SKM-1 (cell line): ENCODE measurements around the gene ATP6V0B.

Experiments used
- DNase-seq: peaks from one replicate; lab custom pipeline; 2025; ENCODE audit not compliant: unreplicated experiment; lab: John Stamatoyannopoulos, UW

Gene ATP6V0B

GRCh38 chr1:43982808-43983207 lies 8.0 kb downstream of the ATP6V0B start:
- no peak for DNase-seq

- DNase-seq: no peak
These were observed 8.6 kb downstream of the ATP6V0B start for GRCh38 chr1:43983253-43983899.

GRCh38 chr1:43984855-43985254 lies 10.1 kb downstream of the ATP6V0B start:
- DNase-seq: no peak

GRCh38 chr1:43985984-43986595 lies 11.3 kb downstream of the ATP6V0B start:
- no peak for DNase-seq

GRCh38 chr1:43986712-43987111 lies 12.0 kb downstream of the ATP6V0B start:
- no peak for DNase-seq

- DNase-seq: no peak
These were observed 12.6 kb downstream of the ATP6V0B start for GRCh38 chr1:43987159-43987902.

GRCh38 chr1:43990271-43991199 lies 15.8 kb downstream of the ATP6V0B start:
- no peak for DNase-seq

- no peak for DNase-seq
These were observed 16.4 kb downstream of the ATP6V0B start for GRCh38 chr1:43991200-43991475.

DNA sequence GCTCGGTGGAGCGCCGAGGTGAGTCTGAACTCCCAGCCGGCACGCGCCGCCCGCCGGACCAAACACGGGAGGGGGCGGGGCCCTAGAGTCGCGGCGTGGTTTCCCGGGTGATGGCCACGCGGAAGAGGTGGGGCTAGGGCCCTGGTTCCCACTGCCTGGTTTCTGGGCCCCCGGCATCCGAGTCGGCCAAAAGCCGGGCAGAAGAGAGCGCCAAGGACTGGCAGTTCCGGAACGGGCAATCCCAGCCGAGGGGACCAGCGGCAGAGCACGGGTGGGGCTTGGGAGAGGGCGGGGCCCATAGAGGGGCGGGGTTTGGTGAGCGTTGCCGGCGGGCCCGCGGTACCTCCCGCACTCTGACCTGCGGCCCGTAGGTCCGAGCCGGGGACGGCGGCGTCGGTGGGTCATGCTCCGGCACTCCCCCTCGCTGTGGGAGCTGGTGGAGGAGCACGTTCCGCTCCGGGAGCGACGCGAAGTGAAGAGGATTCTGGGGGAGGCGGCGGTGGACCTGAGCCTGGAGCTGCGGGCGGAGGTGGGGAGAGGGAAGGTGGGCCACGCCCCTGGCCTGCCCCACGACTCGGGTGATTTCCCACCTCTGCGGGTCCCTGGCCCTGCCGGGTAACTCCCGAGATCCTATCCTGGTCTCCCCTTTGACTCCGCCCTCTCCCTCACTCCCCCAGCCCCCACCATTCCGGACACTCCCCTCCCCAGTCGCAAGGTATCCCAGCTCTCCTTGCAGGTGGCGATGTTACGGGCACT lies 16.9 kb downstream of the ATP6V0B start, which contains the start of gene CCDC24:
TSS of gene CCDC24 (plus strand) at position 124 of the 756 bp plus-strand sequence. CDS start at position 404, 280 bp downstream.
- DNase-seq: peak; percentile 45

GRCh38 chr1:43992232-43992995 lies 17.7 kb downstream of the ATP6V0B start:
- no peak for DNase-seq

DNA sequence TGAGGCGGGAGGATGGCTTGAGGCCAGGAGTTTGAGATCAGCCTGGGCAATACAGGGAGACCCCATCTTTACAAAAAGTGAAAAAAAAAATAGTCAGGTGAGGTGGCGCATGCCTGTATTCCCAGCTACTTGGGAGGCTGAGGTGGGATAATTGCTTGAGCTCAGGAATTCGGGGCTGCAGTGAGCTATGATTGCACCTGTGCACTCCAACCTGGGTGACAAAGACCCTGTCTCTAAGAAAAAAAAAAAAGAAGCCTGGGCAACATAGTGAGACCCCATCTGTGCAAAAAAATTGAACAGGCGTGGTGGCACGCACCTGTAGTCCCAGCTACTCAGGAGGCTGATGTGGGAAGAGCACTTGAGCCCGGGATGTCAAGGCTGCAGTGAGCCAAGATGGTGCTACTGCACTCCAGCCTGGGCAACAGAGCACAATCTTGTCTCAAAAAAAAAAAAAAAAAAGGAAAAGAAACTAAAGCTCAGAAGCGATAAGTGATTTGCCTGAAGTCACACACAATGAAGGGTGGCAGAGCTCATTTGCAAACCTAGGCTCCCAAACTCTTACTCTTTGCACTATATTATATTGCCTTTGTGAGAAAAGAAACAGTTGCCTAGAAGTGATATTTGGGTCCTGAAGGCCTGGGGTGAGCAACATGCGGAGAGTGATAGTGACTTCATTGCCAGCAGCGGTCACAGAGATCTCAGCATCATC lies 18.6 kb downstream of the ATP6V0B start:
- DNase-seq: no peak

GRCh38 chr1:43994071-43994470 lies 19.3 kb downstream of the ATP6V0B start:
- no peak for DNase-seq

DNA sequence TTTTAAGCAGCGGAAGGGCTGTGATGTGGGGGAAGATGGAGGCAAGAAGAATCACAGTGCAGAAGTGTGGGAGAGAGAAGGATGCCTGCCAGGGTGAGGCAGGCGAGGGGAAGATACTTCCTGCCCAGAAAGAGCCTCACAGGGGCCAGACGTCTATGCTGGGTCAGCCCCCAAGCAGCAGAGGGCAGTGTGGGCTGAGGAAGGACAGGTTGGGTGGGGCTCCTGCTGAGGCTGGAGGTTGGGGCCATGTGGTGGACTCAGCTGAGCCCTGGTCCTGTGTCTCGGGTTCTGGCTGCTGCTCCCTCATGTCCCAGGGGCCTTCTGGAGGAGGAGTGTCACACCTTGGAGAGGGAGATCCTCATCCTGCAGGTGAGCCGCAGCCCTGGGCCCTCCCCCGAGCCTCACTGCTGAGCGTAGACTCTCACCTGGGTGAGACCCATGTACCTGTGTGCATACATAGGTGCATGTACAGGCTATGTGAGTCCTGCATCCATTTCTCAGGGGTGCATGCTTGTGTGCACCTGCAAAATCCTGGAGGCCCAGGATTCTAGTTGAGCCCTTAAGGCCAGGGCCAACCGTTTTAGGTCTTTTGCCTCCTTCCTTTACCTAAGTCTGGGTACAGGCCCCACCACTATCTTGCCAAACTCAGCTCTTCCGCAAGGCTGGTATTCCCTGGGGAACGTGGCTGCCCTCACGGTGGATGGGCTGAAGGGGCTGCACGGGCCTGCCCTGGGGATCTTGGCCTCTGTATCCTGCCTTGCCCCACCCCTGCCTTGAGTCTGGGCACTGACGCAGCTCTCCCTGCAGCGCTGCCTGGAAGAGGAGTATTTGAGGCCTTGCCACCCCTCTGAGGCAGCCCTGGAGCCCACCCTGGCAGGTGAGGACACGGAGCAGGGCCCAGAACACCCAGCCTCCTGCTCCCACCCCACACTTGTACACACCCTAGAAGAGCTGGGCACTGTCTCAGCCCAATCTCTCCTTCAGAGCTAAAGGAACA lies 20.3 kb downstream of the ATP6V0B start:
- DNase-seq: peak; percentile 31

DNA sequence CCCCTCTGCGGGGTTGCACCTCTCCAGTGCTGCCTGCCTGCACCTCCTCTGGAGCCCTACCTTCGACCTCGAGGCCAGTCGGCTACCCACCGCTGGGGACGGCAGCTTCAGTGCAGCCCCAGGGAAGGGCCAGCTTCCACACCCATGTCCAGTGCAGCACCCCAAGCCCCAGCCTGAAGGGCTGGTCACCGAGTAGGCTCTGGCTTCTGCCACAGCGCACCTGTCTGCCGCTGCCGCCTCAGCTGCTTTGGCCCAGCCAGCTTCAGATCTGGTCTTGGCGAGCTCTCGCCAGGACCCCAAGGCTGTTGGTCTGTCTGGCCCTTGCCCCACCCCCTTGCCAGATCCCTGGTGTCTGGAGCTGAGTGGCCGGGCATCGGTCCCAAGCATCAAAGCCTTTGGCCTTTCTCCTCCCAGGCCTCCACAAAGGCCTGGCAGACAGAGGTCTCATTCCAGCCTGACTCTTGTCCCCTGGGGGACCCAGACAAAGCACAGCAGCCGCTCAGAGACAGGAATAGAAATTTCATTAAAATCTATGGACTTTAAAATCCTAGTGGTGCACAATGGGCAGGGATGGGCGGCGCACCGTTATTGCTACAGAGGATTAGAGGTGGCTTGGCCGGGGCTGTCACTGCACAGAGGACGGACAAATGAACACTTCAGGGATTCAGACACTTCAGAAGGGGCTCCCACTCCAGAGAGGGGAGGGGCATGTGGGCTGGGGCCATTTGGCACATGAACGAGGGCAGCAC lies 21.4 kb downstream of the ATP6V0B start:
- DNase-seq: no peak

GRCh38 chr1:43996733-43997115 lies 22.0 kb downstream of the ATP6V0B start:
- DNase-seq: no peak

DNA sequence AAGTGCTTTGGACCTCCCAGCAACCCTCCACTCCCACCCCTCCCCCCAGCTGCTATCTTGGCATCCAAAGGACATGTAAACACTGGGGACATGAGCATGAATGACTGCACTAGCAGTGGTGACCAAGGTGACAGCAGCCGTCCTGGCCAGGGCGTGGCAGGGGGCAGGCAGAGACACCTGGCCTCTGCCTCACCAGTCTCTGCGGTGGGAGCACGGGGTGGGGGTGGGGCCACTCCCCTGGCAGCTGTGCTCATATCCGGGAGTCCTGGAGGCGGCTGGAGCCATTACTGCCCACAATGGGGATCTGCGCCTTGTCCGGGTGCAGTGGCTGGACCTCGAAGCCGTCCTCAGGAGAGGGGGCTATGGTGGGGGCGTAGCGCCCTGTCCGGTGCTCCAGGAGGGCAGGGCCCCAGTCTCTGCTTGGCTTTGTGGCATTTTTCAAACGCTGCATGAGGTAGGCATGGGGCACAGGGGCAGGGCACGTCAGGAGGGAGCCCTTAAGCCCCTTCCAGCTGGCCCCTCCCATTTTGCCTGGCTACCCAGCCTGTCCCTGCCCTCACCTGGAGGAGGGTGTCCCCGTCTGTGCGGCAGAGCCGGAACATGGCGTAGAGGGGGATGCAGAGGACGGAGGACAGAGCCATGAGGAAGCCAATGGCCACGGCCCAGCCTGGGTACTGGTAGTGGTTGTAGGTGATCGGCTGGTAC lies 22.7 kb downstream of the ATP6V0B start:
- no peak for DNase-seq

- DNase-seq: no peak
These were observed 23.2 kb downstream of the ATP6V0B start for GRCh38 chr1:43998000-43998378.
